ENCODE results near the gene MAP1LC3B2.

DNA sequence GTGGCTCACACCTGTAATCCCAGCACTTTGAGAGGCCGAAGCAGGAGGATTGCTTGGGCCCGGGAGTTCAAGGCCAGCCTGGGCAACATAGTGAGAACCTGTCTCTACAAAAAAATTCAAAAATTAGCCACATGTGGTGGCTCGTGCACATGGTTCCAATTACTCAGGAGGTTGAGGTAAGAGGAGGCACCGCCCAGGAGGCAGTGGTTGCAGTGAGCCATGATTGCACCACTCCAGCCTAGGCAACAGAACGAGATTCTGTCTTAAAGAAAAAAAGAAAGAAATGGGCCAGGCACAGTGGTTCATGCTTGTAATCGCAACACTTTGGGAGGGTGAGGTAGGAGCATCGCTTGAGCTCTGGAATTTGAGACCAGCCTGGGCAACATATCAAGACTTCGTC, 33.5 kb downstream of the MAP1LC3B2 start:
- TF ChIP-seq, protein P1, sequence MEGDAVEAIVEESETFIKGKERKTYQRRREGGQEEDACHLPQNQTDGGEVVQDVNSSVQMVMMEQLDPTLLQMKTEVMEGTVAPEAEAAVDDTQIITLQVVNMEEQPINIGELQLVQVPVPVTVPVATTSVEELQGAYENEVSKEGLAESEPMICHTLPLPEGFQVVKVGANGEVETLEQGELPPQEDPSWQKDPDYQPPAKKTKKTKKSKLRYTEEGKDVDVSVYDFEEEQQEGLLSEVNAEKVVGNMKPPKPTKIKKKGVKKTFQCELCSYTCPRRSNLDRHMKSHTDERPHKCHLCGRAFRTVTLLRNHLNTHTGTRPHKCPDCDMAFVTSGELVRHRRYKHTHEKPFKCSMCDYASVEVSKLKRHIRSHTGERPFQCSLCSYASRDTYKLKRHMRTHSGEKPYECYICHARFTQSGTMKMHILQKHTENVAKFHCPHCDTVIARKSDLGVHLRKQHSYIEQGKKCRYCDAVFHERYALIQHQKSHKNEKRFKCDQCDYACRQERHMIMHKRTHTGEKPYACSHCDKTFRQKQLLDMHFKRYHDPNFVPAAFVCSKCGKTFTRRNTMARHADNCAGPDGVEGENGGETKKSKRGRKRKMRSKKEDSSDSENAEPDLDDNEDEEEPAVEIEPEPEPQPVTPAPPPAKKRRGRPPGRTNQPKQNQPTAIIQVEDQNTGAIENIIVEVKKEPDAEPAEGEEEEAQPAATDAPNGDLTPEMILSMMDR (IDR thresholded peaks at IDR 0.05): no peak
- TF ChIP-seq POLR2AphosphoS5 (IDR thresholded peaks at IDR 0.05): no peak
- TF ChIP-seq POLR2A (IDR thresholded peaks at IDR 0.05): no peak
- no peak for TF ChIP-seq EP300 (IDR thresholded peaks at IDR 0.05)

Measured in upper lobe of left lung (tissue), 4 donors.